ENCODE measurements around the gene EIF1B. TPM values are rescaled to one million over a fixed set of nuclear protein-coding genes. Genes with fewer than 3 reads are reported as not detected.
A peak's percentile ranks its signal among the peaks of the same experiment; 100 is the strongest.

Gene EIF1B
- total and polyA plus RNA-seq, 10 of the 15 experiments (the other 5 are each of a cell fraction or from before 2014, with no cell fraction given): 15.4 to 75.6 (median 43.2) TPM

GRCh38 chr3:40312661-40313226 is 3.2 kb downstream of the EIF1B start:
- 96% methylated on average over 2 of the region's 2 CpGs for WGBS (ENCODE audit: insufficient coverage, insufficient replicate concordance, low lambda C conversion rate, missing lambda C conversion rate)
- SMC1A ChIA-PET (ENCODE audit: uncharacterized antibody, unreplicated experiment): interaction anchor here (1.2 to 2.5 kb wide), 2 partner anchors 15 to 121 kb away, joined by 3 to 8 read pairs; no protein-coding TSS in a partner anchor
- DNase-seq (ENCODE audit: low read depth, low spot score) (no peak), FAIRE-seq (no peak), ATAC-seq (no peak)
- intact Hi-C loops (cut with micrococcal nuclease; ENCODE audit: unreplicated experiment) (no loop called here), in situ Hi-C loops (cut with MboI) (loop anchor here (10.0 kb wide), 1 partner anchor 608 kb away; no protein-coding TSS in a partner anchor)
- no peaks in the 10 kb centered on the region for H4K20me1 ChIP-seq (ENCODE audit: control insufficient read depth, insufficient read depth)
- RAD21 ChIA-PET (ENCODE audit: unreplicated experiment): interaction anchor here (7.1 kb wide), 1 partner anchor 120 kb away, joined by 65 read pairs; no protein-coding TSS in a partner anchor
- H3K9ac ChIP-seq (ENCODE audit: control insufficient read depth, insufficient read depth, low read length): no peak overlapping the region
- no peaks in the 10 kb centered on the region for H3K9me3 ChIP-seq (replicated peaks; ENCODE audit: control insufficient read depth, insufficient read depth, low read length)
- POLR2A ChIA-PET: interaction anchor here (1.8 kb wide), 1 partner anchor 126 kb away, joined by 5 read pairs; no protein-coding TSS in a partner anchor
- CTCF ChIA-PET: interaction anchor here (15.0 kb wide), 1 partner anchor 122 kb away, joined by 317 read pairs; no protein-coding TSS in a partner anchor
- no peak overlapping the region for H3K4me2 ChIP-seq (ENCODE audit: control insufficient read depth, insufficient read depth)
- TF ChIP-seq CREM (IDR thresholded peaks at IDR 0.05; ENCODE audit: low read depth) (no peak), POLR2AphosphoS5 (IDR thresholded peaks at IDR 0.05; ENCODE audit: low read length) (0 out of 2 replicates have a peak, but pooled peaks have one; percentile 44)
- no peak overlapping the region for H2AFZ ChIP-seq (ENCODE audit: control insufficient read depth, low read depth, low read length)
- peaks cover 0 to 13% of the 10 kb centered on the region in 2 experiments; a peak in 2 of 4 replicates for H3K36me3 ChIP-seq (ENCODE audit: control insufficient read depth in 2 of 2, insufficient read depth in 2 of 2, low read length in 1 of 2)
- no peaks in the 10 kb centered on the region for H3K4me1 ChIP-seq (ENCODE audit: control insufficient read depth, insufficient read depth, low read length)
- H3K27me3 ChIP-seq (replicated peaks in 1 of 2; ENCODE audit: control insufficient read depth in 2 of 2, insufficient read depth in 2 of 2, low read length in 1 of 2): no peaks in the 10 kb centered on the region
- no peak overlapping the region for H3K4me3 ChIP-seq
- H3K27ac ChIP-seq (ENCODE audit: control insufficient read depth, insufficient read depth): no peak overlapping the region
- peaks cover 20% of the 10 kb centered on the region for H3K79me2 ChIP-seq (ENCODE audit: control insufficient read depth, insufficient read depth, low read length)
- BruUV-seq (replicated peaks): no TSS peak

- peaks cover 20% of the 10 kb centered on the region for H3K79me2 ChIP-seq (ENCODE audit: control insufficient read depth, insufficient read depth, low read length)
- no peak overlapping the region for H2AFZ ChIP-seq (ENCODE audit: control insufficient read depth, low read depth, low read length)
- H3K9ac ChIP-seq (ENCODE audit: control insufficient read depth, insufficient read depth, low read length): no peak overlapping the region
- 75% methylated on average over 8 of the region's 8 CpGs for WGBS (ENCODE audit: insufficient coverage, insufficient replicate concordance, low lambda C conversion rate, missing lambda C conversion rate)
- no peaks in the 10 kb centered on the region for H3K4me1 ChIP-seq (ENCODE audit: control insufficient read depth, insufficient read depth, low read length)
- H4K20me1 ChIP-seq (ENCODE audit: control insufficient read depth, insufficient read depth): no peaks in the 10 kb centered on the region
- ChIA-PET SMC1A (ENCODE audit: uncharacterized antibody, unreplicated experiment) (interaction anchor here (0.8 to 4.4 kb wide), 5 partner anchors 12 to 133 kb away, joined by 3 to 52 read pairs (median 3); no protein-coding TSS in a partner anchor), CTCF (interaction anchor here (1.1 to 15.0 kb wide), 4 partner anchors 10 to 132 kb away, joined by 3 to 317 read pairs (median 4); no protein-coding TSS in a partner anchor), RAD21 (ENCODE audit: unreplicated experiment) (interaction anchor here (7.1 kb wide), 1 partner anchor 122 kb away, joined by 65 read pairs; no protein-coding TSS in a partner anchor), POLR2A (no interaction called here)
- no peak overlapping the region for H3K4me2 ChIP-seq (ENCODE audit: control insufficient read depth, insufficient read depth)
- BruUV-seq (replicated peaks): no TSS peak
- intact Hi-C loops (cut with micrococcal nuclease; ENCODE audit: unreplicated experiment) (no loop called here), in situ Hi-C loops (cut with MboI) (loop anchor here (10.0 kb wide), 1 partner anchor 609 kb away; no protein-coding TSS in a partner anchor)
- DNase-seq (ENCODE audit: low read depth, low spot score) (no peak), FAIRE-seq (no peak), ATAC-seq (no peak)
- no peaks in the 10 kb centered on the region for H3K27me3 ChIP-seq (replicated peaks in 1 of 2; ENCODE audit: control insufficient read depth in 2 of 2, insufficient read depth in 2 of 2, low read length in 1 of 2)
- H3K4me3 ChIP-seq: no peak overlapping the region
- H3K9me3 ChIP-seq (replicated peaks; ENCODE audit: control insufficient read depth, insufficient read depth, low read length): no peaks in the 10 kb centered on the region
- no peak overlapping the region for H3K27ac ChIP-seq (ENCODE audit: control insufficient read depth, insufficient read depth)
- peaks cover 0 to 13% of the 10 kb centered on the region in 2 experiments; a peak in 2 of 4 replicates for H3K36me3 ChIP-seq (ENCODE audit: control insufficient read depth in 2 of 2, insufficient read depth in 2 of 2, low read length in 1 of 2)
- TF ChIP-seq MTA3 (IDR thresholded peaks at IDR 0.05; ENCODE audit: borderline replicate concordance, low read length): 0 out of 2 replicates have a peak, but pooled peaks have one; percentile 33
- no peak for TF ChIP-seq MEF2A (IDR thresholded peaks at IDR 0.05; ENCODE audit: insufficient read depth, low read depth, low read length)
These were observed 4.7 kb downstream of the EIF1B start for GRCh38 chr3:40313975-40314860.

All from GM12878 (cell line).